OCI-LY7 (cell line): ENCODE measurements around the gene CRIP1. TPM values are rescaled to one million over a fixed set of nuclear protein-coding genes. Genes with fewer than 3 reads are reported as not detected.
A peak's percentile ranks its signal among the peaks of the same experiment; 100 is the strongest.

Experiments
- BruUV-seq: library from RNA; stranded (reverse); fragments of 400-500 nt; replicated peaks from 2 replicates; lab custom pipeline; 2021; lab: Mats Ljungman, UMichigan
- CTCF ChIA-PET: fragments of 300-600 bp; sonication (Branson Sonifier 250); formaldehyde crosslinking; loops from one replicate; lab custom pipeline; 2022; ENCODE audit warnings: antibody characterized with exemption; ENCODE audit not compliant: unreplicated experiment; lab: Charles Lee
- POLR2A ChIA-PET: fragments of 300-600 bp; sonication (Branson Sonifier 250); formaldehyde crosslinking; loops from one replicate; lab custom pipeline; 2022; ENCODE audit warnings: antibody characterized with exemption; lab: Charles Lee
- DNase-seq: peaks from one replicate; pipeline ENCODE4 v3.0.0-alpha.2; 2015; ENCODE audit warnings: low spot score
- H2AFZ ChIP-seq: fragments of 200-600 bp; sonication (generic), shearing (Covaris generic); 2 replicates; pipeline ENCODE4 v1.6.1; 2014; ENCODE audit warnings: mild to moderate bottlenecking, antibody characterized with exemption, low read length, moderate library complexity
- H3K27ac ChIP-seq: fragments of 200-600 bp; sonication (generic); 2 replicates; pipeline ENCODE4 v1.5.1; 2014; ENCODE audit warnings: mixed run types, low read depth, mild to moderate bottlenecking, moderate library complexity, low read length, inconsistent platforms; ENCODE audit not compliant: poor library complexity, severe bottlenecking
- H3K36me3 ChIP-seq: fragments of 200-600 bp; sonication (generic); 2 replicates; pipeline ENCODE4 v1.6.1; 2014; ENCODE audit warnings: mild to moderate bottlenecking, antibody characterized with exemption, low read length, moderate library complexity, mixed read lengths; ENCODE audit not compliant: insufficient read depth
- H3K4me1 ChIP-seq: fragments of 200-600 bp; sonication (generic); 2 replicates; pipeline ENCODE4 v1.5.1; 2014; ENCODE audit warnings: mild to moderate bottlenecking, low read length; ENCODE audit not compliant: insufficient read depth, poor library complexity, severe bottlenecking
- H3K4me2 ChIP-seq: fragments of 200-600 bp; sonication (generic); 2 replicates; pipeline ENCODE4 v1.6.1; 2014; ENCODE audit warnings: mild to moderate bottlenecking, low read length
- H3K4me3 ChIP-seq: fragments of 200-600 bp; sonication (generic); 2 replicates; pipeline ENCODE4 v1.5.1; 2014; ENCODE audit warnings: mild to moderate bottlenecking, low read depth, low read length; ENCODE audit not compliant: poor library complexity, severe bottlenecking
- H3K79me2 ChIP-seq: fragments of 200-600 bp; sonication (generic); 2 replicates; pipeline ENCODE4 v1.6.1; 2016; ENCODE audit warnings: low read depth, mild to moderate bottlenecking, low read length, moderate library complexity, mixed read lengths; ENCODE audit not compliant: insufficient read depth
- H3K9me2 ChIP-seq: fragments of 200-600 bp; sonication (generic); 2 replicates; pipeline ENCODE4 v1.6.1; 2016; ENCODE audit warnings: mild to moderate bottlenecking, low read length, mixed read lengths; ENCODE audit not compliant: insufficient read depth
- H3K9me3 ChIP-seq: fragments of 200-600 bp; sonication (generic); 2 replicates; pipeline ENCODE4 v1.6.1; 2014; ENCODE audit warnings: mild to moderate bottlenecking, mixed run types, low read length, mixed read lengths
- H4K20me1 ChIP-seq: fragments of 200-600 bp; sonication (generic); 2 replicates; pipeline ENCODE4 v1.6.1; 2014; ENCODE audit warnings: mild to moderate bottlenecking, antibody characterized with exemption, low read length, moderate library complexity, mixed read lengths; ENCODE audit not compliant: insufficient read depth
- CTCF ChIP-seq: fragments of 200-600 bp; sonication (generic); conservative IDR thresholded peaks from 2 replicates; pipeline ENCODE4 v1.5.1; 2014; ENCODE audit warnings: mild to moderate bottlenecking, antibody characterized with exemption, low read length, moderate library complexity, mixed read lengths
- EZH2phosphoT487 ChIP-seq: fragments of 200-600 bp; sonication (generic); IDR thresholded peaks from 2 replicates; pipeline ENCODE4 v1.6.1; 2018; ENCODE audit warnings: low read depth, borderline replicate concordance, mild to moderate bottlenecking, mixed run types, antibody characterized with exemption, low read length, moderate library complexity, mixed read lengths
- intact Hi-C: fragments of 100-400 bp; cut with micrococcal nuclease; formaldehyde crosslinking; loops from one replicate; pipeline ENCODE4 v1.10.0; 2022; ENCODE audit not compliant: unreplicated experiment
- total RNA-seq, 2 experiments: library from RNA; depleted of rRNA in 1 of 2; stranded (reverse); fragments of >200 nt in 1 of 2; shearing (Covaris generic) in 1 of 2; gene quantifications; 2 replicates each; pipeline ENCODE4 v1.2.3, GENCODE V29; 2014 to 2022

Gene CRIP1
- total RNA-seq, 2 experiments from 2014 or later: 4.6 TPM; not detected in 1

- Histone ChIP-seq H2AFZ (no peak overlapping the region), H4K20me1 (no peaks in the 10 kb centered on the region), H3K4me2 (no peak overlapping the region), H3K36me3 (peaks cover 30% of the 10 kb centered on the region), H3K9me2 (no peaks in the 10 kb centered on the region), H3K79me2 (no peaks in the 10 kb centered on the region), H3K9me3 (no peaks in the 10 kb centered on the region), H3K4me1 (peaks cover 9% of the 10 kb centered on the region), H3K4me3 (no peak overlapping the region), H3K27ac (no peak overlapping the region)
- ChIA-PET CTCF (no interaction called here), POLR2A (no interaction called here)
- intact Hi-C loops: no loop called here
- BruUV-seq: TSS peak; percentile 83
- TF ChIP-seq EZH2phosphoT487 (no peak), CTCF (no peak)
- DNase-seq: no peak
Measured at GRCh38 chr14:105470350-105471296, 16.1 kb upstream of the CRIP1 start.

- H3K36me3 ChIP-seq: peaks cover 26% of the 10 kb centered on the region; the same call in 1 of the 2 replicates
- TF ChIP-seq CTCF: 0 out of 2 replicates have a peak, but pooled peaks have one; percentile 22
- no peak for TF ChIP-seq EZH2phosphoT487
- no peak overlapping the region for H3K4me2 ChIP-seq
- ChIA-PET POLR2A (no interaction called here), CTCF (no interaction called here)
- no peak for DNase-seq
- no peaks in the 10 kb centered on the region for H4K20me1 ChIP-seq
- no peaks in the 10 kb centered on the region for H3K9me2 ChIP-seq
- H2AFZ ChIP-seq: no peak overlapping the region
- no peaks in the 10 kb centered on the region for H3K79me2 ChIP-seq
- BruUV-seq: no TSS peak
- no peaks in the 10 kb centered on the region for H3K9me3 ChIP-seq
- no peak overlapping the region for H3K4me3 ChIP-seq
- H3K4me1 ChIP-seq: peaks cover 9% of the 10 kb centered on the region
- intact Hi-C loops: no loop called here
- no peak overlapping the region for H3K27ac ChIP-seq
Measured at GRCh38 chr14:105471297-105471821, 15.3 kb upstream of the CRIP1 start.
